Cardiac muscle cell (in vitro differentiated cells and primary cell): ENCODE measurements around the gene SNX9. TPM values are rescaled to one million over a fixed set of nuclear protein-coding genes. Genes with fewer than 3 reads are reported as not detected.
A peak's percentile ranks its signal among the peaks of the same experiment; 100 is the strongest.

Source experiments
- DNase-seq, 2 donors: peaks; one replicate each; pipeline versions ENCODE4 v3.0.0 to v3.0.0-alpha.2; 2010 to 2017; ENCODE audit warnings: low read depth in 1 of 2, low spot score in 1 of 2
- H3K27ac ChIP-seq: fragments of 200-600 bp; sonication (generic); 2 replicates; pipeline ENCODE4 v1.5.1; 2016
- H3K27me3 ChIP-seq: fragments of 200-600 bp; sonication (generic); 2 replicates; pipeline ENCODE4 v1.6.0; 2016; ENCODE audit warnings: control low read depth
- H3K36me3 ChIP-seq: fragments of 200-600 bp; sonication (generic); 2 replicates; pipeline ENCODE4 v1.5.1; 2016; ENCODE audit warnings: control low read depth
- H3K4me1 ChIP-seq: fragments of 200-600 bp; sonication (generic); 2 replicates; pipeline ENCODE4 v1.8.1; 2017; ENCODE audit warnings: low read depth, mild to moderate bottlenecking, mixed run types
- H3K4me3 ChIP-seq: fragments of 200-600 bp; sonication (generic); 2 replicates; pipeline ENCODE4 v1.5.1; 2016; ENCODE audit warnings: mild to moderate bottlenecking
- H3K9me3 ChIP-seq: fragments of 200-600 bp; sonication (generic); 2 replicates; pipeline ENCODE4 v1.5.1; 2017; ENCODE audit warnings: low read depth, mild to moderate bottlenecking, control low read depth
- polyA plus RNA-seq: library from polyadenylated mRNA; unstranded; fragments of >200 nt; fragmentation: Nextera tagmentation; extraction: Ambion mirVana; gene quantifications from 2 replicates; pipeline ENCODE4 v1.2.1, GENCODE V29; 2016
- total RNA-seq: library from RNA; depleted of rRNA; stranded (reverse); fragments of >200 nt; gene quantifications from 2 replicates; pipeline ENCODE4 v1.2.3, GENCODE V29; 2016
- TF ChIP-seq, protein P1 (sequence below): IDR thresholded peaks from 2 replicates; pipeline ENCODE4 v1.5.1; 2012; ENCODE audit warnings: low read depth, mild to moderate bottlenecking, low read length

The SNX9 gene
- total and polyA plus RNA-seq, 2 experiments from 2014 or later, result 23.9 to 27.0 TPM

DNA sequence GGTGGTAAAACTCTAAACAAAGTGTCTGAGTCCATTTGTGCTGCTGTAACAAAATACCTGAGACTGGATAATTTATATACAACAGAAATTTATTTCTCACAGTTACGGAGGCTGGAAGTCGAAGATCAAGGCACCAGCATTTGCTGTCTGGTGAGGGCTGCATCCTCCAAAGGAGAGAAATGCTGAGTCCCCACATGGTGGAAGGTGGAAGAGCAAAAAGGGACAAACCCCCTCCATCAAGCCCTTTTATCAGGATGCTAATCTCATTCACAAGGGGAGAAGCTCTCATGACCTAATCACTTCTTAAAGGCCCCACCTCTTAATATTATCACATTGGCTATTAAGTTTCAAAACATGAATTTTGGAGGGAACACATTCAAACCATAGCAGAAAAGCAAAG lies 102.7 kb downstream of the SNX9 start:
- TF ChIP-seq, protein P1, sequence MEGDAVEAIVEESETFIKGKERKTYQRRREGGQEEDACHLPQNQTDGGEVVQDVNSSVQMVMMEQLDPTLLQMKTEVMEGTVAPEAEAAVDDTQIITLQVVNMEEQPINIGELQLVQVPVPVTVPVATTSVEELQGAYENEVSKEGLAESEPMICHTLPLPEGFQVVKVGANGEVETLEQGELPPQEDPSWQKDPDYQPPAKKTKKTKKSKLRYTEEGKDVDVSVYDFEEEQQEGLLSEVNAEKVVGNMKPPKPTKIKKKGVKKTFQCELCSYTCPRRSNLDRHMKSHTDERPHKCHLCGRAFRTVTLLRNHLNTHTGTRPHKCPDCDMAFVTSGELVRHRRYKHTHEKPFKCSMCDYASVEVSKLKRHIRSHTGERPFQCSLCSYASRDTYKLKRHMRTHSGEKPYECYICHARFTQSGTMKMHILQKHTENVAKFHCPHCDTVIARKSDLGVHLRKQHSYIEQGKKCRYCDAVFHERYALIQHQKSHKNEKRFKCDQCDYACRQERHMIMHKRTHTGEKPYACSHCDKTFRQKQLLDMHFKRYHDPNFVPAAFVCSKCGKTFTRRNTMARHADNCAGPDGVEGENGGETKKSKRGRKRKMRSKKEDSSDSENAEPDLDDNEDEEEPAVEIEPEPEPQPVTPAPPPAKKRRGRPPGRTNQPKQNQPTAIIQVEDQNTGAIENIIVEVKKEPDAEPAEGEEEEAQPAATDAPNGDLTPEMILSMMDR, result no peak
- no peak overlapping the region for H3K4me3 ChIP-seq
- no peak for DNase-seq
- H3K27ac ChIP-seq, result no peak overlapping the region
- no peaks in the 10 kb centered on the region for H3K9me3 ChIP-seq
- H3K27me3 ChIP-seq, result no peaks in the 10 kb centered on the region
- H3K4me1 ChIP-seq, result peaks cover 8% of the 10 kb centered on the region
- H3K36me3 ChIP-seq, result peaks cover 29% of the 10 kb centered on the region

DNA sequence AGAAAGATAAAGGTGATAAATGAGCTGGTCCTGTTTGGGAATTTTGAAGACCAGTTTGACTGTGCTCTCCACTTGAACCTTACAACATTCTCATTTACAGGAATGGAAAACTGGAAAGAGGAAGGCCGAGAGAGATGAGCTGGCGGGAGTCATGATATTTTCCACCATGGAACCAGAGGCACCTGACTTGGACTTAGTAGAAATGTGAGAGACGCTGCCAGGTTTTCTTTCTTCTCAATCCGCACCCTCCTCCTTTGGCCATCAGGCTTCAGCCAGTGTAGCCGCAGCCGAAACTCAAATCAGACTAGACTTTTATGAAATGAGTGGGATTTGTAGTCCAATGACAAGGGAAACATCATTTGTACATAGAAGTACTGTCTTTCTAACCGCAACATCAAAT lies 104.0 kb downstream of the SNX9 start:
- H3K36me3 ChIP-seq, result peaks cover 22% of the 10 kb centered on the region
- H3K27me3 ChIP-seq, result no peaks in the 10 kb centered on the region
- peak overlapping the region; percentile 33 for H3K27ac ChIP-seq
- H3K4me3 ChIP-seq, result no peak overlapping the region
- DNase-seq, result no peak
- TF ChIP-seq, protein P1, result no peak
- H3K9me3 ChIP-seq, result no peaks in the 10 kb centered on the region
- H3K4me1 ChIP-seq, result peaks cover 8% of the 10 kb centered on the region

DNA sequence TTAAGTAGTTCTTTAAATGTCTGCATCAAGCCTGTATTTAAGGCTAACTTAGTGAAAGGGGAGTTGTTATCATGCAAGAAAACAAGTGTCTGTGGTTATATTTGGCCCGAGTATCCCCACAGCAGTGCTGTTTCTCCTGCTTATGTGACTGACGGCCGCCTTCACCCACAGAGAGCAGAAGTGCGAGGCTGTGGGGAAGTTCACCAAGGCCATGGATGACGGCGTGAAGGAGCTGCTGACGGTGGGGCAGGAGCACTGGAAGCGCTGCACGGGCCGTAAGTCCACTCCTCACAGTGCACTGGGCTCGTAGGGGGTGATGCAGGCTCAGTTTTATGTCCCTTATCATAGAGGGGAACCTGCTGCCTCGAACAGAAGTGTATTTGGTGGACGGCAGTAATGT lies 105.4 kb downstream of the SNX9 start:
- no peak overlapping the region for H3K4me3 ChIP-seq
- no peaks in the 10 kb centered on the region for H3K27me3 ChIP-seq
- no peaks in the 10 kb centered on the region for H3K9me3 ChIP-seq
- peak in 1 of 2 donors; percentile 30 for DNase-seq
- peaks cover 8% of the 10 kb centered on the region for H3K4me1 ChIP-seq
- H3K27ac ChIP-seq, result peak overlapping the region; percentile 53
- TF ChIP-seq, protein P1, result no peak
- H3K36me3 ChIP-seq, result peaks cover 18% of the 10 kb centered on the region

DNA sequence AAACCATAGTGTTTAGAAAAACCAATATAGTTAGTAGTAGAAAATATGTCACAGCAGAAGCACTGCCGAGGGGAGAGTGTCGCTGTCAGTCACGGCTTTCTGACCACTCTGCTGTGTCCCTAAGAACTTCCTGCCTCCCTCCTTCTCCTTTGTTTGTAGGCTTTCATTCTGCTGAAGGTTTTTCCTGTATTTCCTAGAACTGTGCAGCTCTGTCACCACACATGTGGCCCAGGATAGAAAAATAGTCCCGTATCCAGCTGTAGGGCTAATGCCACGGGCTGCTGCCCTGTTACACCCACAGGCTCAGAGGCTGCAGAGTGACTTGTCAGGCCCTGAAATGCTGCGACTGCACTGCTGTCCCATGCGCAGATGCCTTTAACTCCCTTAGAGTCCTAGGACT lies 106.0 kb downstream of the SNX9 start:
- no peaks in the 10 kb centered on the region for H3K27me3 ChIP-seq
- H3K4me3 ChIP-seq, result no peak overlapping the region
- peak overlapping the region; percentile 53 for H3K27ac ChIP-seq
- no peak for DNase-seq
- TF ChIP-seq, protein P1, result no peak
- peaks cover 8% of the 10 kb centered on the region for H3K4me1 ChIP-seq
- peaks cover 18% of the 10 kb centered on the region for H3K36me3 ChIP-seq
- H3K9me3 ChIP-seq, result no peaks in the 10 kb centered on the region

DNA sequence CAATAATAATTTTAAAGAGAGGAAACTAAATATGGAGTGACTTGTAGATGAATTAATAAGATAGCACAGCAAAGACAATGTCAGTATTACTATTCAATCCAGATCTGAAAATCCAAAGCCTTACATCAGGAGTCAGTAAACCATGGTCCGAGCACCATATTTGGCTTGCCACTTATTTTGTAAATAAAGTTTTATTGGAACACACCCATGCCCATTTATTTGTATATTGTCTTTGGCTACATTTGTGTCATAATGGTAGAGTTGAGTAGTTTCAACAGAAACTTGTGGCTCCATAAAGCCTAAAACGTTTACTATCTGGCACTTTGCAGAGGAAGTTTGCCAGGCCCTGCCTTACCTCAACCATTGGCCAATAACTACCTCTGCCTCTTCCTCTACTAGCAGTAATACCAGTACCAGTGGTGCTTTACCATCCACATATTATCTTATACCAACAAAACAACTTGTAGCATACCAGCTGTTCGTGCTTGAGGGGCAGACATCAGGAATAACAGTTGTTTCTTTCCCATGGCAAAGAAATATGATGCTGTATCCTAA lies 106.8 kb downstream of the SNX9 start:
- no peaks in the 10 kb centered on the region for H3K9me3 ChIP-seq
- TF ChIP-seq, protein P1, result no peak
- H3K4me3 ChIP-seq, result no peak overlapping the region
- no peak overlapping the region for H3K27ac ChIP-seq
- H3K4me1 ChIP-seq, result peaks cover 8% of the 10 kb centered on the region
- no peaks in the 10 kb centered on the region for H3K27me3 ChIP-seq
- DNase-seq, result no peak
- H3K36me3 ChIP-seq, result peaks cover 19% of the 10 kb centered on the region
